Measurements from ENCODE around the gene ZNF554.

The ZNF554 gene

DNA sequence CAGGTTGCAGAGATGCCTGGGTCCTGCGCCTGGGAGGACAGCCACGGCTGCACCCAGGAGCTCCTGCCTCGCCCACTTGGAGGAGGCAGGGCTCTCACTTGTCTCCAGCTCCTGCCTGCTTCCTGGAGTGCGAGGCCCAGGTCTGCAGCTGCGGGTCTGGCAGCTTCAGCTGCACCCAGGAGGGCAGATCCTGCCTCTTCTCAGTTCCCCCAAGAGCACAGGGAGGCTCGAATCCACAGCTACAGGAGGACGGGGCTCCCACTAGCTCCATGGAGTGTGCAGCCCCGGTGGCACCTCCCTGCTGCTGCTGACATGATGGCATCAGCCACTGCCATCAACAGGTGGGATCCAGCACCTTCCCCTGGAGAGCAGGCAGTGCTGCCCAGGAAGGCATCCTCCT, 4.5 kb downstream of the ZNF554 start:
- in situ Hi-C loops (cut with HindIII; ENCODE audit: low sequenced_read_pairs) = no loop called here

DNA sequence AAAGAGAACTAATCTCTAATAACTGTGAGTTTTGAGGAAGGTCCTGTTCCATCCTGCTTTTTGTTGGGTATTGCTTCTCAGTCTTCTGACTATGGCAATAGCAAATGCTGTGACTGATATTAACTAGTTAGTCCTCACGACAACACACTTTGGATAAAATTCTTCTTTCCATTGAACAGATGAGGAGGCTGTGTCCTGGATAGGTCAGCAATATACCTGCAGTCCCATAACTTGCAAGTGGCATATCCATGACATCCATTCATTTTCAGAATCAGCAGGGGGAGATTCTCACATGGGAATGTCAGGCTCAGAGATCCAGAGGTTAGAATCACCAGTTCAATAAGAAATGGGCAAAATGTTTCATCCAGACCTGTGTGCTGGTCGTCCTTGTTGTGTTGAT, 7.4 kb downstream of the ZNF554 start:
- in situ Hi-C loops (cut with HindIII; ENCODE audit: low sequenced_read_pairs) = no loop called here

DNA sequence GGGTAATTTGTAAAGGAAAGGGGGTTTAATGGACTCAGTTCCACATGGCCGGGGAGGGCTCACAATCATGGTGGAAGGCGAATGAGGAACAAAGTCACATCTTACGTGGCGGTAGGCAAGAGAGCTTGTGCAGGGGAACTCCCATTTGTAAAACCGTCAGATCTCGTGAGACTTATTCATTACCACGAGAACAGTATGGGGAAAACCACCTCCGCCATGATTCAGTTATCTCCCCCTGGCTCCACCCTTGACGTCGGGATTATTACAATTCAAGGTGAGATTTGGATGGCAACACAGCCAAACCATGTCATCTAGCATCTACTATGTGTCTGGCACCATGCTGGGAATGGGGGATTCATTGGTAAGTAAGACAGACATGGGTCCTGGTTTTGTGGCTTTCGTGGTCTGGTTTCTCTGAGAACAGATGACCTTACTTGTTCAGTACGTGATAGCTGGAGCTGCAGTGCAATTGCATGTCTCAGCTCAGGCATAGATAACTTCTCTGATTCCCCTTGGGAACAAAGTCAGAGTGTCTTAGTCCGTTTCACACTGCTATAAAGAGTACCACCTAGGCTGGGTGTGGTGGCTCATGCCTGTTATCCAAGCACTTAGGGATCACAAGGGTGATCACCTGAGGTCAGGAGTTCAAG, 8.3 kb downstream of the ZNF554 start:
- in situ Hi-C loops (cut with HindIII; ENCODE audit: low sequenced_read_pairs) = no loop called here

DNA sequence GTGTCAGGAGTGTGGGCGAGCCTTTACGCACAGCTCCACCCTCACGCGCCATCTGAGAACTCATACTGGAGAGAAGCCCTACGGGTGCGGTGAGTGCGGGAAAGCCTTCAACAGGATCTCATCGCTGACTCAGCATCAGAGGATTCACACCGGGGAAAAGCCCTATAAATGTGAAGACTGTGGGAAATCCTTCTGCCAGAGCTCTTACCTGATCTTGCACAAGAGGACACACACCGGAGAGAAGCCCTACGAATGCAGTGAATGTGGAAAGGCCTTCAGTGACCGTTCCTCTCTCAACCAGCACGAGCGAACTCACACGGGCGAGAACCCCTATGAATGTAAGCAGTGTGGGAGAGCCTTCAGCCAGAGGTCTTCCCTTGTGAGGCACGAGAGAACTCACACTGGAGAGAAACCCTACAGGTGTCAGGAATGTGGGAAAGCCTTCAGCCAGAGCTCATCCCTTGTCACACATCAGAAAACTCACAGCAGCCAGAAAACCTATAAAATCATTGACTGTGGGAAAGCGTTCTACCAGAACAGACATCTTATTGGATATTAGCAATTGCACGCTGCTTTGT, 14.7 kb downstream of the ZNF554 start:
- in situ Hi-C loops (cut with HindIII; ENCODE audit: low sequenced_read_pairs) = no loop called here

DNA sequence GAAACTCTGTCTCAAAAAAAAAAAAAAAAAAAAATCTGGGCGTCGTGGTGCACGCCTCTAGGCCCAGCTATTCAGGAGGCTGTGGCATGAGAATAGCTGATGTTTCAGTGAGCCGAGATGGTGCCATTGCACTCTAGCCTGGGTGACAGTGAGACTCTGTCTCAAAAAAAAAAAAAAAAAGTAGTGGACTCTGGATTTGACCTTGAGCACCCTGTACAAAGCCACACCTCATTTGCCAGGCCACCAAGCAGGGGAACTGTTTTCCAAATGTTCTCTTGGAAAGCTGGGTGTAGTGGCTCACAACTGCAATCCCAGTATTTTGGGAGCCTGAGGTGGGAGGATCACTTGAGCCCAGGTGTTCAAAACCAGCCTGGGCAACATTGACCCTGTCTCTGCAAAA, 17.8 kb downstream of the ZNF554 start:
- in situ Hi-C loops (cut with HindIII; ENCODE audit: low sequenced_read_pairs) = no loop called here

DNA sequence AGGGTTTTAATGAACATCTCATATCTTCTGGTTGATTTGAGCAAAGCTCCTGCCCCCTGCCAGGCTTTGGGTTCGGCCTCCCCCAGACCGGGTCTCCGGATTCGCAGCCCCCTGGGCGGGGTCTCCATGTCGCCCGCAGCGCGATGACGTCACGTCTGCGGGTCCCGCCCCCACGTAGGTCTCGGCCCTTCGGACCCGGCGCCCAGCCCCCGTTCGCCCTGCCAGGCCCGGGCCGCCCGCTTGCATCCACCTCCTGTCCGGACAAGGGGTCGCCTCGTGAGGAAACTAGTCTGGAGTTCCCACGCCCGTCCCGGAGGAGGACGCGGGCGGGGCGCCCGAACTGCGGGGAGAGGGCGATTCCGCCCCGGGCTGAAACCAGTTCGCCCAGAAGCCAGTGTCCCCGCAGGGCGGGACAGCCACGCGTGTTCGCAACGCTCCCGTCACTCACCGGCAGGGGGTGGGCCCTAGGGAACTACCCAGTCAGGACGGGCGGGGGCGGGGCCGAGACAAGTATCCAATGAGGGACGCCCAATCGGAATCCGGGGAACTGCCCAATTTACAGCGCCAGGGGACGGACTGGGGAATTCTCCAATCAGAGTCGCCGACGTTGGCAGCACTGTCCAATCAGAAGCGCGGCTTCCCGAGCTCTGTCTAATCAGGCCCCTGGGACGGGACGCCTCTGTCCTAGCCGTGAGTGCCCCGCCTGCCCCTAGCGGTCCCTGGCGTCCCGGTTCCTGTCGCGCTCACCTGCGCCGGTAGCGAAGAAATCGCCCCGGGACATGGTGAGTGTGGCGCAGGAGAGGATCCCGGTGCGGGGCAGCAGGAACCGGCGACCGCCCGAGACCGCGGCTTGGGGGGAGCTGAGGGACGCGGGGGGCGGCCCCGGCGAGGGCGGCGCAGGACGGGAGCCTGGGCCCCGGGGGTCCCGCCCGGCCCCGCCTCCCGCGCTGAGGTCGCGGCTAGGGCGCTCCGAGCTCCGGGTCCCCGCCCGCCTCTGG, 21.4 kb downstream of the ZNF554 start, which contains the start of gene ZNF555:
Gene ZNF555 (plus strand): TSS at position 682 of the 998 bp plus-strand sequence. CDS start 98 bp downstream, at position 780.
- in situ Hi-C loops (cut with HindIII; ENCODE audit: low sequenced_read_pairs) = no loop called here

DNA sequence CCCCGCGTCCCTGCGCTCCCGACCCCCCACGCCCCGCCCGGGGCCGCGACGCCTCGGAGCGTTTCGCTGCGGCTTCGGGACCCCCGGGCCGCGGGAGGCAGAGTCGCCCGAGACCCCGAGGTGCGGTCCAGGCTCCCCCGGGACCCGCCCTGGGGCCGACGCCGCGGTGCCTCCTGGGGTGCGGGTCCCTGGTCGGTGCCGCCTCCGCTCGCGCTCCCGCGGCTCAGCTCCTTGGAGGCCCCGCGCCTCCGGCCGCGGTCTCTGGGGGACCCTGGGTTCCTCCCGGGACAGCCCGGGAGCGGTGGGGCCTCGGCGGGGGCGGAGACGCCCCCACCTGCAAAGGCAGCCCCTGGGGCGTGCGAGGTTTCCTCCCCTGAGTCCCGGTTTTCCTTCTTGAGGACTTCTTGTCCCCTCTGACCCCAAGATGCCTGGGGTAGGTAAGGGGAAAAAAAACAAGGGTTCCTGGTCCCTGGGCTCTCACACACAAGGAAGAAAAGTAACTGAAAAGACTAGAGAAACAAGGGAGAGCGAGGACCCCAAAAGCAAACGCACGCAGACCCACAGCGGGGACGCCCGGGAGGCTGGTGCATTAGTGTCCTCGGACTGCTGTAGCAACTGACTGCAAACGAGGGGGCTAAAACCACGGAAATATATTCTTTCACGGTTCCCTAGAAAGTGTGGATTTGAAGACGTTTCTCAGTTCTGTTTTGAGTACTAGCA, 22.3 kb downstream of the ZNF554 start:
- in situ Hi-C loops (cut with HindIII; ENCODE audit: low sequenced_read_pairs) = no loop called here

DNA sequence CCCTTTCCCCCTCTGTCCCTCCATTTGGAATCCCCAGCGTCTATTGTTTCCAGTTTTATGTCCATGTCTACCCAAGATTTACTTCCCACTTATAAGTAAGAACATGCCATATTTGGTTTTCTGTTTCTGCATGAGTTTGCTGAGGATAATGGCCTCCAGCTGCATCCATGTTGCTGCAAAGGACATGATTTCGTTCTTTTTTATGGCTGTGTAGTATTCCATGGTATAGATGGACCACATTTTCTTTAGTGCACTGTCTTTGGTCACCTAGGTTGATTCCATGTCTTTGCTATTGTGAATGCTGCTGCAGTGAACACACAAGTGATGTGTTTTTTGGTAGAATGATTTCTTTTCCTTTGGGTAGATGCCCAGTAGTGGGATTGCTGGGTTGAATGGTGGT, 25.4 kb downstream of the ZNF554 start:
- in situ Hi-C loops (cut with HindIII; ENCODE audit: low sequenced_read_pairs) = no loop called here

DNA sequence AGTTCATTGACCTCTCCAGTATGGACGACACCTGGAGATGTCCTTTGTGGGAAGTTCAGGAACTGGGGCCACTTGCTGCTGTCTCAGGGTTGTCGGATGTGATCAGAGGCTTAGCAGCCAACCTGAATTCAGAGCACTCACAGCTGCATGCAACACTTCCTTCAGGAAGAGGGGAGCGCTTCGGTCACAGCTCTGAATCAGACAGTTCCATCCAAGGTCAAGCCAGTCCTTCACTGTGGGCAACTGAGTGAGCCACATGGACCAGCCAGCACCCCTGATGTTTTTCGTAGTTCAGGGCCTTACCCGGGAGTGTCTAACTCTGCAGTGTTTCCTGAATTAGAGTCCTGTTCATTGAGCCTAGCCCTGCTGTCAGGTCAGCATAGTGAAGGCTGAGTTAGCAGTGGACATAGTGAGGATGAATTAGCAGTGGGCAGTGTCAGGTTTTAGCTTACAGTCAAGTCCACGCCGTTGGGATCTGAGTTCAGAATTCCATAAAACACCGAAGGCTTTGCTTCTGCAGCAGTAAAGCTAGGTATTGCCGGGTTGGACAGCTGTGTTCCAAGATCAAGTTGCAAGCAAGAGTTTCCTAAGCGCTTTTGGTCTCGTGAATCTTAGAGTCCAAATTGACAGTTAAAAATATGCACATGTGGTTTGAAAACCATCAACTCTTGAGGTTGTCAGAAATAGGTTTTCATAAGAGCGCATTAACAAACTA, 26.7 kb downstream of the ZNF554 start:
- in situ Hi-C loops (cut with HindIII; ENCODE audit: low sequenced_read_pairs) = no loop called here

DNA sequence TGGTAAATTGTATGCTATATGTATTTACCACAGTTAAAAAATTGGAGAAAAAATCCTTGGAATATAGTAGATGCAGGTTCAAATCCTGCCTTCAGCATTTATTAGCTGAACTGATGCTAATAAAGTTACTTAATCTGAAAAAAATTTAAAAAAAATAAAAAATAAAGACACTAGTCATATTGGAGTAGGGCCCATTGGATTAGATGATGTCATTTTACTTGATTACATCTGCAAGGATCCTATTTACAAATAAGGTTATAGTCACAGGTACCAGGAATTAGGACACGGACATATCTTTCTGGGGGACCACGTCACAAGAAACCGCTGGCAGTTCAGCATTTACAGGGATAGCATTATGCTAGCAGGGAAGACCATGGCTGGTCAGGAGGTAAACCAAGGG, 27.8 kb downstream of the ZNF554 start:
- in situ Hi-C loops (cut with HindIII; ENCODE audit: low sequenced_read_pairs) = no loop called here

DNA sequence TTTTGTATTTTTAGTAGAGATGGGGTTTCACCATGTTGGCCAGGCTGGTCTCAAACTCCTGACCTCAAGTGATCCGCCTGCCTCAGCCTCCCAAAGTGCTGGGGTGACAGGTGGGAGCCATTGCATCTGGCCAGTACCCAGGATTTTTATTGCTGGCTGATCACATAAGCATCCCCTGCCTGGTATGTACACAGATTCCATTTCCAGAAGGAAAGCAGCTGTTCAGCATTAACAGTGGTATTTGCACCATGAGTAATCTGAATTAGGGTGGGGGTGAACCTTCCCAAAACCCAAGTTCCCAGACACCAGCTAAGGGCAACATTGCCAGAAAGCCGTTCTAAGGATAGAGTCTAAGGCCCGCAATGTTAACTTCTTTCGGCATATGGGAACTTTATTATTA, 28.9 kb downstream of the ZNF554 start:
- in situ Hi-C loops (cut with HindIII; ENCODE audit: low sequenced_read_pairs) = no loop called here

DNA sequence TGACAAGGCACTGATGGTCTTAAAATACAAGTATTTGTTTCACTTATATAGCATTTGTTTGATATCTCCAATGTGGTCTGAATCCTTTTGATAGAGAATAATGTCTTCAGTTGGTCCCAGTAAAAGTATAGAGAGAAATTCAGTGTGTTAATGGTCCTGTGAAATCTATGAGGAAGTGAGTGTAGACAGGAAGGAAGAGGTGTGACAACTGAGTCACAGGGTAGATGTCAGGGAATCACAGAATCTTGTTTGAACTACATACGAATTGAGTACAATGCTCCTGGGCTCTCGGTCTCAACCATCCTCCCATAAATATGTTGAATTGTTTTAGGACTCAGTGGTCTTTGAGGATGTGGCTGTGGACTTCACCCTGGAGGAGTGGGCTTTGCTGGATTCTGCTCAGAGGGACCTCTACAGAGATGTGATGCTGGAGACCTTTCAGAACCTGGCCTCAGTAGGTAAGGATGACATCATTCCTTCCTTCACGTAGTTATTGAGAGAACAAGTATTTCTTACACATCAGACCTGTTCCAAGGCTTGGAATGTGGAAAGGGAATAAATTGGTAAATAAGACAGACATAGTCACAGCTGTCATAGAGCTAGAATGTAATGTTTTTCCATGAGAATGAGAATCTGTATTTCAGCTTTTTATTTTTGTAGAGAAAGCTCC, 30.7 kb downstream of the ZNF554 start:
- in situ Hi-C loops (cut with HindIII; ENCODE audit: low sequenced_read_pairs) = no loop called here

DNA sequence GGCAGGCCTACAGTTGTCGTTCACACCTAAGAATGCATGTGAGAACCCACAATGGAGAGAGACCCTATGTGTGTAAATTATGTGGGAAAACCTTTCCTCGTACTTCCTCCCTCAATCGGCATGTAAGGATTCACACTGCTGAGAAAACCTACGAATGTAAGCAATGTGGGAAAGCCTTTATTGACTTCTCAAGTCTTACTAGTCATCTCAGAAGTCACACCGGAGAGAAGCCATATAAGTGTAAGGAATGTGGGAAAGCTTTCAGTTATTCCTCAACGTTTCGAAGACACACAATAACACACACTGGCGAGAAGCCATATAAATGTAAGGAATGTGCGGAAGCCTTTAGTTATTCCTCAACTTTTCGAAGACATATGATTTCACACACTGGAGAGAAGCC, 32.9 kb downstream of the ZNF554 start:
- in situ Hi-C loops (cut with HindIII; ENCODE audit: low sequenced_read_pairs) = no loop called here

DNA sequence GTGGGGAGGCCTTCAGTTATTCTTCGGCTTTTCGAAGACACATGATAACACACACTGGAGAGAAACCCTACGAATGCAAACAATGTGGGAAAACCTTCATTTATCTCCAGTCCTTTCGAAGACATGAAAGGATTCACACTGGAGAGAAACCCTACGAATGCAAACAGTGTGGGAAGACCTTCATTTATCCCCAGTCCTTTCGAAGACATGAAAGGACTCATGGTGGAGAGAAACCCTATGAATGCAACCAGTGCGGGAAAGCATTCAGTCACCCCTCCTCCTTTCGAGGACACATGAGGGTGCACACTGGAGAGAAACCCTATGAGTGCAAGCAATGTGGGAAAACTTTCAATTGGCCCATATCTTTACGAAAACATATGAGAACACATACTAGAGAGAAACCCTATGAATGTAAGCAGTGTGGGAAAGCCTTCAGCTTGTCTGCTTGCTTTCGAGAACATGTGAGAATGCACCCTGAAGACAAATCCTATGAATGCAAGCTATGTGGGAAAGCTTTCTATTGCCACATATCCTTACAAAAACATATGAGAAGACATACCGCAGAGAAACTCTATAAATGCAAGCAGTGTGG, 33.4 kb downstream of the ZNF554 start:
- in situ Hi-C loops (cut with HindIII; ENCODE audit: low sequenced_read_pairs) = no loop called here

DNA sequence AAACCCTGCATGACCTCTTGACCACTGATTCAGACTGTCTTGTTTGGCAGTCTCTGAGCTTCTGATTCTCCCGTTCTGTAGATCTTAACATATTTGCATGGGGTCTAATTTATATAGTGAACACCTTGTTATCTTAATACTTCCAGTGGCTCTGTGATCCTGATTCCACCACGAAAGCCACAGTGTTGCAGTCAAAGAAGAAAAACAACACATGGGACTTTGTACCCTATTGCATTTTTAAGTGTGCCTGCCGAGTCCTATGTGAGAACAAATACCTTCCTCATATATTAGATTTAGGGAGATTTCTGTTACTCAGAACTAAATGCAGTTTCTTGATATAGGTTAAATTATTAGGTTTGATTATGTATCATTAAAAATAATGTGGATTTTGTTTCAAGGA, 35.2 kb downstream of the ZNF554 start:
- in situ Hi-C loops (cut with HindIII; ENCODE audit: low sequenced_read_pairs) = no loop called here

DNA sequence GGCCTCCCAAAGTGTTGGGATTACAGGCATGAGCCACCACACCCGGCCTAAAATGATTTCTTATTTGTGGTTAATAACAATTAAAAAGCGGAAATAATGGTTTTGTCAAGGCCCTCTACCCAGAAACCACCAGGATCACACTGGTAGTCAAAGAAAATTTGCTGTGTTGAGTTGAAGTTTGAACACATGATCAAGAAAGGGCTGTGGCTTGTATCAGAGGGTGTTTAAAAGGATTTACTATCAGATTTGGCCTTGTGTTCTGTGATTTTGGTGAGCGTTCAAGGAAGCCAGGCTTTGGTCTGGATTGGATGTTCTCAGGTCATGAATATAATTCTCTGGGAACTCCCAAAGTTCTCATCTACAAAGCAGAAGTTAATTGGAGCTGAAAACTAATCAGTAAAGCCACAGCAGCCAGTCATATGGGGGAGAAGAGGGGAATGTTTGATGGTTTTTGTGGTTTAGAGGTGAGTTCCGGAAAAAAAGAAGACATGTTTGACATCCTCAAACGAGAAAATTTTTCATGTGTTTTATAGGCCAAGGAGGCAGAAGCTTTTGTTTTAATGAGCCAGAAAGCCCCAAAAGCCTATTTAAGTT, 36.9 kb downstream of the ZNF554 start:
- in situ Hi-C loops (cut with HindIII; ENCODE audit: low sequenced_read_pairs) = no loop called here

DNA sequence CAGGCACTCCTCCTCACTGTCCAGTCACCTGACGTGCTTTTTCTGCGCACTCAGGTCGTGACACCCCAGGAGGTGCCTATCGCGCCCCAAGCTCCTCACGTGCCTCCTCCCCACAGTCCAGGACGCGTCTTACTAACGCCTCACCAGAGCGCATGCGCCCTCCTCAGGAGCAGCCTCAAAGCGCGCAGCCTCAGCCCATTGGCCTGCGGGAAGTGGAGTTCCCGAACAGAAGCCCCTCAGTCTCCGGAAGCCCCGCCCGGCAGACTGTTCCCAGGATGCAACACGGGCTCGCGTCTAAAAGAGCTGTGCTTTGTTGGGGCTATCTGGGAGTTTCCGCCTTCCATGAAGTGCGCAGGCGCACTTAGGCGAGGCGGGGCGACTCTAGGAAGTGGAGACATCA, 39.2 kb downstream of the ZNF554 start:
- in situ Hi-C loops (cut with HindIII; ENCODE audit: low sequenced_read_pairs) = no loop called here

DNA sequence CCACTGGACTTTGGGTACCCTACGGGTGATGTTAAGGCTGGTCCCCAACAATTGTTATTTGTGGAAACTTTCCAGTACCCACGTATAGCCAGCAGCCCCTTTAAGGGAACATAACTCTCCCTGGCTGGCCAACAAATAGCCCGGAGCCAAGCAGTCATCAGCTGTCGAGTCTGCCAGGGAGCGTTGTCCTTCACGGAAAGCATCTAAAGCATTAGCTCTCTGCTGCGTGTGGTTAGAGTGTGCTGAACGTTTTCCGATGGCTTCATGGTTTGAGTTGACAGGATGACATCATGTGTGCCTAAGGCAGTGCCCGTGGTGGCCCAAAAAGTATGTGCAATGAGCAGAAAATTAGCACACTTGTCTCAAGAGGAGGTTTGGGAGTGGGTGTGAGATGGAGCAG, 44.1 kb downstream of the ZNF554 start:
- in situ Hi-C loops (cut with HindIII; ENCODE audit: low sequenced_read_pairs) = no loop called here

All from DLD1 (cell line).